ENCODE results near the gene LMBR1. TPM values are rescaled to one million over a fixed set of nuclear protein-coding genes. Genes with fewer than 3 reads are reported as not detected.
"Not testable (repeated sequence)": the region's sequence is repeated elsewhere in the genome, so short reads cannot be mapped to it uniquely, and the experiment has no call there.

Gene LMBR1
- polyA plus RNA-seq, 1 experiment, result 20.8 TPM

- ChIA-PET CTCF (interaction anchor here (0.7 to 0.9 kb wide), 2 partner anchors 23 to 28 kb away, joined by 4 read pairs; no protein-coding TSS in a partner anchor), POLR2A (no interaction called here)
- Histone ChIP-seq H3K27me3 (ENCODE audit: control insufficient read depth, insufficient read depth, low read length) (no peaks in the 10 kb centered on the region), H3K27ac (ENCODE audit: low read depth, low read length) (no peak overlapping the region), H3K4me3 (ENCODE audit: low read depth, low read length) (no peak overlapping the region), H3K9me3 (ENCODE audit: control insufficient read depth, insufficient read depth, low read length) (peaks cover 4% of the 10 kb centered on the region; the same call in 1 of the 2 replicates)
- DNase-seq (ENCODE audit: low read depth, low spot score), result no peak
- no peak for TF ChIP-seq CTCF (IDR thresholded peaks at IDR 0.05; ENCODE audit: low read depth, low read length)
These were observed 38.3 kb downstream of the LMBR1 start for GRCh38 chr7:156854654-156855053.

- DNase-seq (ENCODE audit: low read depth, low spot score), result no peak
- Histone ChIP-seq H3K27me3 (ENCODE audit: control insufficient read depth, insufficient read depth, low read length) (no peaks in the 10 kb centered on the region), H3K9me3 (ENCODE audit: control insufficient read depth, insufficient read depth, low read length) (no peaks in the 10 kb centered on the region), H3K27ac (ENCODE audit: low read depth, low read length) (no peak overlapping the region), H3K4me3 (ENCODE audit: low read depth, low read length) (no peak overlapping the region)
- CTCF ChIA-PET, result no interaction called here
- no peak for TF ChIP-seq CTCF (IDR thresholded peaks at IDR 0.05; ENCODE audit: low read depth, low read length)
- POLR2A ChIA-PET, result no interaction called here
These were observed 44.0 kb downstream of the LMBR1 start for GRCh38 chr7:156848979-156849378.

- POLR2A ChIA-PET, result interaction anchor here (1.0 kb wide), 1 partner anchor 19 kb away, joined by 3 read pairs; no protein-coding TSS in a partner anchor
- CTCF ChIA-PET, result no interaction called here
- H3K27ac ChIP-seq (ENCODE audit: low read depth, low read length), result no peak overlapping the region
- TF ChIP-seq CTCF (IDR thresholded peaks at IDR 0.05; ENCODE audit: low read depth, low read length), result no peak
- no peaks in the 10 kb centered on the region for H3K27me3 ChIP-seq (ENCODE audit: control insufficient read depth, insufficient read depth, low read length)
- no peaks in the 10 kb centered on the region for H3K9me3 ChIP-seq (ENCODE audit: control insufficient read depth, insufficient read depth, low read length)
- DNase-seq (ENCODE audit: low read depth, low spot score), result no peak
- H3K4me3 ChIP-seq (ENCODE audit: low read depth, low read length), result no peak overlapping the region
These were observed 47.4 kb downstream of the LMBR1 start for GRCh38 chr7:156845379-156846101.

- POLR2A ChIA-PET; H3K4me3 ChIP-seq (ENCODE audit: low read depth, low read length); H3K9me3 ChIP-seq (ENCODE audit: control insufficient read depth, insufficient read depth, low read length); H3K27me3 ChIP-seq (ENCODE audit: control insufficient read depth, insufficient read depth, low read length); DNase-seq (ENCODE audit: low read depth, low spot score); H3K27ac ChIP-seq (ENCODE audit: low read depth, low read length): not testable (repeated sequence)
- CTCF ChIA-PET, result interaction anchor here (1.2 to 1.4 kb wide), 2 partner anchors 12 to 905 kb away, joined by 3 read pairs; no protein-coding TSS in a partner anchor
These were observed 49.4 kb downstream of the LMBR1 start for GRCh38 chr7:156843582-156843981.

- Histone ChIP-seq H3K4me3 (ENCODE audit: low read depth, low read length) (no peak overlapping the region), H3K27ac (ENCODE audit: low read depth, low read length) (no peak overlapping the region), H3K9me3 (ENCODE audit: control insufficient read depth, insufficient read depth, low read length) (no peaks in the 10 kb centered on the region), H3K27me3 (ENCODE audit: control insufficient read depth, insufficient read depth, low read length) (no peaks in the 10 kb centered on the region)
- no peak for DNase-seq (ENCODE audit: low read depth, low spot score)
- TF ChIP-seq CTCF (IDR thresholded peaks at IDR 0.05; ENCODE audit: low read depth, low read length), result no peak
- ChIA-PET POLR2A (no interaction called here), CTCF (interaction anchor here (1.2 to 1.4 kb wide), 2 partner anchors 11 to 905 kb away, joined by 3 read pairs; no protein-coding TSS in a partner anchor)
These were observed 49.8 kb downstream of the LMBR1 start for GRCh38 chr7:156843157-156843556.

All from AG04450 (cell line).